Measurements from ENCODE around the gene NAA35. TPM values are rescaled to one million over a fixed set of nuclear protein-coding genes. Genes with fewer than 3 reads are reported as not detected.

Gene NAA35
- total and polyA plus RNA-seq, 2 experiments from 2014 or later, result 17.8 to 28.6 TPM

- Histone ChIP-seq H3K4me1 (ENCODE audit: insufficient read depth) (no peaks in the 10 kb centered on the region), H3K27me3 (no peaks in the 10 kb centered on the region), H3K9me3 (ENCODE audit: low read depth) (no peaks in the 10 kb centered on the region), H4K20me1 (ENCODE audit: insufficient read depth, poor library complexity, severe bottlenecking) (no peaks in the 10 kb centered on the region), H3K79me2 (no peaks in the 10 kb centered on the region), H3K9me2 (replicated peaks; ENCODE audit: insufficient read depth) (no peaks in the 10 kb centered on the region), H3K4me2 (no peak overlapping the region), H3K4me3 (no peak overlapping the region), H2AFZ (no peak overlapping the region), H3K36me3 (replicated peaks; ENCODE audit: insufficient read depth, low read depth) (no peaks in the 10 kb centered on the region), H3K27ac (no peak overlapping the region)
- WGBS (ENCODE audit: low lambda C conversion rate, missing lambda C conversion rate), result 91% methylated on average over 2 of the region's 2 CpGs
- TF ChIP-seq CTCF (IDR thresholded peaks at IDR 0.05; ENCODE audit: poor library complexity) (no peak), EZH2phosphoT487 (IDR thresholded peaks at IDR 0.05; ENCODE audit: low read depth, severe bottlenecking, unreplicated experiment) (no peak), EZH2 (IDR thresholded peaks at IDR 0.05; ENCODE audit: borderline replicate concordance) (no peak)
- no peak for DNase-seq (ENCODE audit: low spot score)
Observed at GRCh38 chr9:85994191-85994590, 53.2 kb downstream of the NAA35 start.

GRCh38 chr9:85995097-85995496, 54.2 kb downstream of the NAA35 start:
- Histone ChIP-seq H3K4me2 (no peak overlapping the region), H2AFZ (no peak overlapping the region), H3K79me2 (no peaks in the 10 kb centered on the region), H3K27ac (no peak overlapping the region), H3K9me2 (replicated peaks; ENCODE audit: insufficient read depth) (no peaks in the 10 kb centered on the region), H4K20me1 (ENCODE audit: insufficient read depth, poor library complexity, severe bottlenecking) (no peaks in the 10 kb centered on the region), H3K9me3 (ENCODE audit: low read depth) (no peaks in the 10 kb centered on the region), H3K4me3 (no peak overlapping the region), H3K4me1 (ENCODE audit: insufficient read depth) (no peaks in the 10 kb centered on the region), H3K27me3 (no peaks in the 10 kb centered on the region), H3K36me3 (replicated peaks; ENCODE audit: insufficient read depth, low read depth) (no peaks in the 10 kb centered on the region)
- DNase-seq (ENCODE audit: low spot score), result no peak
- TF ChIP-seq EZH2phosphoT487 (IDR thresholded peaks at IDR 0.05; ENCODE audit: low read depth, severe bottlenecking, unreplicated experiment), result no peak

- H3K79me2 ChIP-seq, result no peaks in the 10 kb centered on the region
- no peak overlapping the region for H3K4me3 ChIP-seq
- no peaks in the 10 kb centered on the region for H3K9me3 ChIP-seq (ENCODE audit: low read depth)
- no peak for DNase-seq (ENCODE audit: low spot score)
- H3K4me1 ChIP-seq (ENCODE audit: insufficient read depth), result no peaks in the 10 kb centered on the region
- no peaks in the 10 kb centered on the region for H3K9me2 ChIP-seq (replicated peaks; ENCODE audit: insufficient read depth)
- no peak overlapping the region for H3K27ac ChIP-seq
- no peaks in the 10 kb centered on the region for H3K27me3 ChIP-seq
- H3K36me3 ChIP-seq (replicated peaks; ENCODE audit: insufficient read depth, low read depth), result no peaks in the 10 kb centered on the region
- 100% methylated on average over 1 of the region's 1 CpG for WGBS (ENCODE audit: low lambda C conversion rate, missing lambda C conversion rate)
- no peaks in the 10 kb centered on the region for H4K20me1 ChIP-seq (ENCODE audit: insufficient read depth, poor library complexity, severe bottlenecking)
- TF ChIP-seq EZH2 (IDR thresholded peaks at IDR 0.05; ENCODE audit: borderline replicate concordance) (no peak), CTCF (IDR thresholded peaks at IDR 0.05; ENCODE audit: poor library complexity) (no peak), EZH2phosphoT487 (IDR thresholded peaks at IDR 0.05; ENCODE audit: low read depth, severe bottlenecking, unreplicated experiment) (no peak)
- H2AFZ ChIP-seq, result no peak overlapping the region
- H3K4me2 ChIP-seq, result no peak overlapping the region
Observed at GRCh38 chr9:85995599-85995998, 54.7 kb downstream of the NAA35 start.

- WGBS (ENCODE audit: low lambda C conversion rate, missing lambda C conversion rate), result 100% methylated on average over 1 of the region's 1 CpG
- no peak overlapping the region for H3K4me3 ChIP-seq
- DNase-seq (ENCODE audit: low spot score), result no peak
- H2AFZ ChIP-seq, result no peak overlapping the region
- H3K36me3 ChIP-seq (replicated peaks; ENCODE audit: insufficient read depth, low read depth), result peaks cover 5% of the 10 kb centered on the region
- H3K27ac ChIP-seq, result no peak overlapping the region
- no peaks in the 10 kb centered on the region for H4K20me1 ChIP-seq (ENCODE audit: insufficient read depth, poor library complexity, severe bottlenecking)
- H3K4me1 ChIP-seq (ENCODE audit: insufficient read depth), result no peaks in the 10 kb centered on the region
- no peaks in the 10 kb centered on the region for H3K79me2 ChIP-seq
- no peaks in the 10 kb centered on the region for H3K9me2 ChIP-seq (replicated peaks; ENCODE audit: insufficient read depth)
- TF ChIP-seq CTCF (IDR thresholded peaks at IDR 0.05; ENCODE audit: poor library complexity) (no peak), EZH2phosphoT487 (IDR thresholded peaks at IDR 0.05; ENCODE audit: low read depth, severe bottlenecking, unreplicated experiment) (no peak), EZH2 (IDR thresholded peaks at IDR 0.05; ENCODE audit: borderline replicate concordance) (no peak)
- H3K9me3 ChIP-seq (ENCODE audit: low read depth), result no peaks in the 10 kb centered on the region
- H3K27me3 ChIP-seq, result no peaks in the 10 kb centered on the region
- no peak overlapping the region for H3K4me2 ChIP-seq
Observed at GRCh38 chr9:86005253-86005775, 64.4 kb downstream of the NAA35 start.
